NB4 (cell line): ENCODE data around the gene USP6NL.

Source experiments
- POLR2A ChIP-seq: IDR thresholded peaks from 2 replicates; pipeline ENCODE4 v1.6.1; 2011; ENCODE audit warnings: mild to moderate bottlenecking; ENCODE audit not compliant: insufficient read length; ENCODE audit errors: extremely low read depth
- TF ChIP-seq, protein P1 (sequence below): IDR thresholded peaks from one replicate; pipeline ENCODE4 v1.5.1; 2012; ENCODE audit warnings: low read depth, low read length
- TF ChIP-seq, protein P2 (sequence below): IDR thresholded peaks from 2 replicates; pipeline ENCODE4 v1.6.1; 2011; ENCODE audit warnings: low read depth, low read length

DNA sequence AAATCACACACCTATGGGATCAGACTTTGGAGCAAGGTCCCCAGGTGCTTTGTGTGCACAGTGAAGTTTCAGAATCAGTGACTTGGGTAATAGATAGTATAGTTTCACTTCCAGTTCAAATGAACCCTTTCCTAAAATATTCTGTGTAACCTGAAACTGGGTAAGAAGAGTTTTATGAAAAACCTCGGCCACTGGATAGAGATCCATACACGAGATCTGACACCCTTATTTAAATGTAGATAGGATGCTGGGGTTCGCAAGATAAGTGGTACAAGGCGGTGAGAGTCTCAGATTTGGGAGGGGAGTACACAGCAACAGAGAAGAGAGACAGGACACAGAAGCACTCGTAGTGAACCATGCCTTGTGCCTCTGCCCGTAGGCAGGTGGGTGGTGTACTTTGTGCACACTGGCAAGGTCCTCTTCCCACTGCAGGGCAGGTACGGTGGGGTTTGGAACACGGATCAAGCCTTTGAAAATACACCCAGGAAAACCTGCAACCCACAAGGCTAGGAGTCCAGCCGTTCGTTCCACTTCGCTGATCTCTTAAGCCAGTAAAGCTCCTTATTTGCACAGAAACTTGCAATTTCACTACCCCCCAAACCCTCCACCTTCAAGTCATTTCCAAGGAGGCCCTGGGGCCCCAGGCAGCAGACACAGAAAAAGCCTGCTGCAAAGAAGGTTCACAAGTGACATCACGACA lies 162.8 kb downstream of the USP6NL start:
- TF ChIP-seq, protein P1, sequence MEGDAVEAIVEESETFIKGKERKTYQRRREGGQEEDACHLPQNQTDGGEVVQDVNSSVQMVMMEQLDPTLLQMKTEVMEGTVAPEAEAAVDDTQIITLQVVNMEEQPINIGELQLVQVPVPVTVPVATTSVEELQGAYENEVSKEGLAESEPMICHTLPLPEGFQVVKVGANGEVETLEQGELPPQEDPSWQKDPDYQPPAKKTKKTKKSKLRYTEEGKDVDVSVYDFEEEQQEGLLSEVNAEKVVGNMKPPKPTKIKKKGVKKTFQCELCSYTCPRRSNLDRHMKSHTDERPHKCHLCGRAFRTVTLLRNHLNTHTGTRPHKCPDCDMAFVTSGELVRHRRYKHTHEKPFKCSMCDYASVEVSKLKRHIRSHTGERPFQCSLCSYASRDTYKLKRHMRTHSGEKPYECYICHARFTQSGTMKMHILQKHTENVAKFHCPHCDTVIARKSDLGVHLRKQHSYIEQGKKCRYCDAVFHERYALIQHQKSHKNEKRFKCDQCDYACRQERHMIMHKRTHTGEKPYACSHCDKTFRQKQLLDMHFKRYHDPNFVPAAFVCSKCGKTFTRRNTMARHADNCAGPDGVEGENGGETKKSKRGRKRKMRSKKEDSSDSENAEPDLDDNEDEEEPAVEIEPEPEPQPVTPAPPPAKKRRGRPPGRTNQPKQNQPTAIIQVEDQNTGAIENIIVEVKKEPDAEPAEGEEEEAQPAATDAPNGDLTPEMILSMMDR: no peak
- TF ChIP-seq POLR2A: no peak
- TF ChIP-seq, protein P2, sequence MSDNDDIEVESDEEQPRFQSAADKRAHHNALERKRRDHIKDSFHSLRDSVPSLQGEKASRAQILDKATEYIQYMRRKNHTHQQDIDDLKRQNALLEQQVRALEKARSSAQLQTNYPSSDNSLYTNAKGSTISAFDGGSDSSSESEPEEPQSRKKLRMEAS: no peak
